ENCODE measurements around the gene LMO7.

DNA sequence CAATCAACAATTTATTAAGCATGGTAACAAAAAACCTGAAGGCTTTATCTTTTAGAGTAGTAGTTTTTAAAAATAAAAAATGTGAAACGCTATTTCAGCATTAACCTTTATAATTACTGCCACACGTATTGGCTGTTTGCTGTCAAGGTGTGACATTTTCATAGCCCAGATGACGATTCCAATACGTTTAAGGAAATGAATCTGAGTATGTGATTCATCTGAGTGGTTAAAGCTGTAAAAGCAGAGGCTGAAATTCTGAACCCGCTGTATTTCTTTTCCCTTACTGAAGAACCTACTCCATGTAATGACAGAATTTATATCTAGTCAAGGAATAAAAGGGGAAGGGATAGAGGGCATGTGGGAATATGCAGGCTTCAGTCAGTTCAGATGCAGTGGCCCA, 166.0 kb downstream of the LMO7 start:
- TF ChIP-seq TAF1 (IDR thresholded peaks at IDR 0.05; ENCODE audit: low read depth) (no peak), ZBTB7A (IDR thresholded peaks at IDR 0.05; ENCODE audit: low read depth) (no peak), EGR1 (IDR thresholded peaks at IDR 0.05) (no peak), EP300 (IDR thresholded peaks at IDR 0.05; ENCODE audit: borderline replicate concordance) (no peak), RAD21 (IDR thresholded peaks at IDR 0.05; ENCODE audit: low read depth) (no peak), FOXM1 (IDR thresholded peaks at IDR 0.05; ENCODE audit: borderline replicate concordance, low read depth) (no peak), CREB1 (IDR thresholded peaks at IDR 0.05; ENCODE audit: low read depth) (no peak), YY1 (IDR thresholded peaks at IDR 0.05; ENCODE audit: low read depth) (no peak), CEBPB (IDR thresholded peaks at IDR 0.05) (no peak), REST (IDR thresholded peaks at IDR 0.05; ENCODE audit: low read depth) (no peak), NFIC (IDR thresholded peaks at IDR 0.05) (no peak), USF1 (IDR thresholded peaks at IDR 0.05) (no peak), TCF12 (IDR thresholded peaks at IDR 0.05; ENCODE audit: low read depth) (no peak)
- TF ChIP-seq, protein P1, sequence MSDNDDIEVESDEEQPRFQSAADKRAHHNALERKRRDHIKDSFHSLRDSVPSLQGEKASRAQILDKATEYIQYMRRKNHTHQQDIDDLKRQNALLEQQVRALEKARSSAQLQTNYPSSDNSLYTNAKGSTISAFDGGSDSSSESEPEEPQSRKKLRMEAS (IDR thresholded peaks at IDR 0.05), result no peak
